IPS DF 4.7 (cell line): ENCODE data around the gene DNALI1.

Experiments used
- DNase-seq: peaks from one replicate; pipeline ENCODE4 v3.0.0-alpha.2; 2013; ENCODE audit warnings: low spot score; ENCODE audit errors: extremely low read depth

The DNALI1 gene

DNA sequence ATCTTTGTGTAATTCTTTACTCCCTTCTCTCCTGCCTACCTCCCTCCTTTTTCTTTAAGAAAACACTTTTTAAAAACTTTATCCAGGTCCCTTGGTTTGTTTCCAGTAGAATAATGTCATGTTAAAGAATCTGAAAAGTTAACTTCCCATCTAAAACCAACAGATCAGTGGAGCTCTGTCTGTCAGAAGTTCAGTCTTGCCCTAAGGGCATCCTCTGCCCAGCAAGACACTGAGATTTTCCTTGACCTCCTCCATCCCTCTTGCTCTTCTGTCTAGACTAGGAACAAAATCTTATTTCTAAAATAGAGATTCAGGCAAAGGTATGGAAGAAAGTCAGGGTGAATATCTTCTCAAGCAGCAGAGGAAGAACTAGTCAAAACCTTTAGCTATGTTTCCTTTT is 44.7 kb downstream of the DNALI1 start:
- no peak for DNase-seq

DNA sequence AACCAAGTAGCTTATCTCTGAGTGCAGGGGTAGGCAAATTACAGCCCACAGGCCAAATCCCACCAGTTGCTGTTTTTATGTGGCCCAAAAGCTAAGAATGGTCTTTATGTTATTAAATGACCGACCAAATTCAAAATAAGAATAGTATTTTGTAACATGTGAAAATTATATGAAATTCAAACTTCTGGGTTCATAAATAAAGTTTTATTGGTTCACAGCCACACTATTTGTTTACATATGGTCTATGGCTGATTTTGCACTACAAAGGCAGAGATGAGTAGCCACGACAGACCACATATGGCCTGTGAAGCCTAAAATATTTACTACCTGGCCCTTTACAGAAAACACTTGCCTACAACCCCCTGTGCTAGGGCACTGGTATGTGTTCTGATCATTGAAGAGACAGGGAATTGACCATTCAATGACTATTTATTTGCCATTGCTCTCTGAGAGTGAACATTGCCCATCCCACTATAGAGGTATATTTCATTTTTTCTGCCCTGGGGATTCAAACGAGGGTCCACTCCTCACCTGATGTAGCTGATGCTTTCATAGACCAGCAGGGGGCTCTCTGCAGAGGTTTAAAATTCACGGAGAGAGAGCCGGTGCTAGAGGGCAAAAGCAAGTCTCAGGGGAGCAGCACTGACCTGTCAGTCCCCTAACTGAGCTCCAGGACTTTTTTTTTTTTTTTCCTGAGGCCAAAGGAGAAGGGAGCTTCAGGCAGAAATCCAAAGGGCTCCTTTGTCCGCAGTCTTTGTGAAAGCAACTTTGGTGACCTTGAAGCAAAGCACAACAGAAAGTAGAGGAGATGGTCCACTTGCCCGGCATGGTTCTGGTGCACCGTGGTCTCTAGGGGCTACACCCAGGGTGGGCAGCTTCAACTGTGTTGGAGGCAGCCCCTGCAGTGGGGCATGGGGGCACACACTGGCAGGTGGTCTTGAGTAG is 46.3 kb downstream of the DNALI1 start:
- no peak for DNase-seq

DNA sequence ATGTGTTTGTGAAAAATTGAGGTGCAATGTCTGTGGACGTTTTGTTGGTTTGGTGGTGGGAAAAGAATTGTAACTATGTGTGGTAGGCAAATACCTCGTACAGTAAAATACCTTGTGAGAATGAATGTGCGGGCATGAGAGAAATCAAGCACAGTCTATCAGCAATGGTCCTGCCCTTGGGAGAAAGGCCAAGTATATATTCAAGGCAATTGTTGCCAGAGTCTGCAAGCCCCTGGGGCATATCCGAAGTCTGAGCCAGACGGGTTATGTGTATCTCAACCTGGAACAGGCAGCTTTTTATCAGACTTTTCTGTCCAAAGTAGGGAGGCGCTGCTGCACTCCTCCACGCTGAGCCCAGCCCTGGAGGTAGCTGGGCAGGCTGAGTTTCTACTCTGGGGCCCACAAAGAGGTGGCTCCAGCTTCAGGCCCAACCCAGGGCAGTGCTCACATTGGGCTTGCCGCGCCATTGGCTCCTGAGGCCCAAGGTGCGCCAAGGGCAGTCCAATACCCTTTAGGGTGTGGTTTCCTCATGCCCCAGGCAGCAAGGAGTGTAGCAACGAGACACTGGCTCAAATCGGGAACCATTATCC is 48.4 kb downstream of the DNALI1 start:
- DNase-seq = no peak

DNA sequence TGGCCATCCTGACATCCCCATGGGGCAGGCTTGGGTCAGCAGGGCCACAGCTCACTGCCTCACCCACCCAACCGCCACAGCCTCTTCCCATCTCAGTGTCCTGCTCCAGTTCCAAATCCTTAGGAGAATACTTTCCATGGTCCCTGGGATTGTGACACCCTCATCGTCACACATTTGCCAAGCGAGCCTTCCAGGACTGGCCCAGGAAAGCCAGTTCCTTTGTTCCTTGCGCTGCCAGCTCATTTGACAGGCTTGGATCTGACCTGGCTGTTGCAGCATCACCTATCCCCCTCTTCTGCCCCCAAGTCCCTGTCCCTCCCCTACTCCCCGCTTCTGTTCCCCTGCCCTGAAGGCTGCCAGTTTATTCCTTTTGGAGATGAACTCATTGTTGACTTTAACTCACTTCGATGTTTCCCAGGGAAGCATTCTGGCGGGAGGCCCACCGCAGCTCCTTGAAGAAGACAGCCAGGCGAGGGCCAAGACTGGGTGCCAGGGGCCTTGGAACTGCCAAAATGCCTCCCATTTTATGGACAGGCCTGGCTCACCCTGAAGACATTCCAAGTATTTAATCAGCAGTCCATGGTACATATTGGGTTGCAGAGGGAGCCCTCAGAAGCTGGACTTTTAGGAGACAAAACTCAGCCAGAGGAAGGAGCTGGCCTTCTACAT is 49.2 kb downstream of the DNALI1 start:
- DNase-seq = no peak

DNA sequence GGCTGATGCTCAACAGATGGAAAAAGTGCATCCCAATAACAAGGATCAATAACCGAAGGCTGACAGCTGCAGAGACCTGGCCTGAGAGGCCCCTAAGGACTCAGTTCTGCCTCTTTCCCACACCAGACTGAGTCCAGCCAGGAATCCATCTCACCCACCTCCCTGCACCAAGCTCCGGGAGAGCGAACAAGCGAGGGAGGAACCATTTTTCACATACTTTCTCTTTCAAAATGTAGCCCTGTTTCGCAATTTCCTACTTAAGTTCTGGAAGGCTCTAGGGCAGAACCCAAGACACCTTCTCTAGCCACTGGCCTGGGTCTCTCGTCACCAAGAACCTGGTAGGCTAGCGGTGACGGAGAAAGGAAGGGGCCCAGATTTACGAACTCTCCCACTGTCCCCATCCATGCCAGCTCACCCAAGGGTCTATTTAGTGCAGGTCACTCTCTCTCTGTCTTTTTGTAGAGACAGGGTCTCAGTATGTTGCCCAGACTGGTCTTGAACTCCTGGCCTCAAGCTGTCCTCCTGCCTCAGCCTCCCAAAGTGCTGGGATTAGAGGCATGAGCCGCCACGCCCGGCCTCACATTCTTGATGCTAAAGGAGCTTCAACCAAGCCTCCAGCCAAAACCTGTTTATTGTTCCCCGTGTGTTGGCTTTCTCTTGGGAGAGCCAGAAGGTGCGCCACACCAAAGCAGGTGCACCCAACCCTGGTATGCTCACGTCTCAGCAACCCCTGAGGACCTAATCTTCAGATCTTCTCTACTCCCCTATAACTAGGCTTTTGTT is 49.9 kb downstream of the DNALI1 start:
- DNase-seq = no peak

DNA sequence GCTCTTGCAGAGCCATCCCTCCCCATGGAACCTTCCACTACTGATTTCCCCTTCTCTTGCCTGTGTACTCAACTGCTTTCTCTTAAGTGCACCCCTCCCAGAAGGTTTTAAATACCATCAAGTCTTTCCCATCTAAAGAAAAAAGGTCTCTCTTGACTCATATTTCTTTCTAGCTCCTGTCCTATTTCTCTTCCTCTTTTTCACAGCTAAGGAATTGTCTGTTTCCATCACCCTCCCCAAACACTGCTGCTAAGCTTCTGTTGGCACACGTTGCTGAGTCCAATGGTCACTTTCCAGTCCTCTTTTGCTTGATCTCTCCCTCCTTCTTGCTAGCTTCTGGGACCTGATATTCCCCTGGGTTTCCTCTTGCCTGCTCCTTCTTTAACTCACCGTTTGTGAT is 52.3 kb downstream of the DNALI1 start:
- DNase-seq = no peak

DNA sequence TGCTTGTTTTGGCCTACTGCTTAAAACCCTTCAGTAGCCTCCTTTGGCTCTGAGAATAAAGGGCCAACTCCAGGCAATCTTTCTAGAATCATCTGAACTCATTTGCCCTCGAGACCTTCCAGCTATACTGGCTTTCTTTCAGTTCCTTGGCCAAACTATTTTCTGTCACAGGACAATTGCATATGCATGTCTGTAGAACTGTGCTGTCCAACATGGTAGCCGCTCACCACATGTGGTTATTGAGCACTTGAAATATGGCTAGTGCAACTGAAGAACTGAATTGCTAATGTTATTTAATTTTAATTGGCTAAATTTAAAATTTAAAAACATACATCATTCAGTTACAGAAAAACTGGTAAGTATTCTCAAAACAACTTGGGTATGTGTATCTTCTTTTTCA is 53.3 kb downstream of the DNALI1 start:
- DNase-seq = no peak

DNA sequence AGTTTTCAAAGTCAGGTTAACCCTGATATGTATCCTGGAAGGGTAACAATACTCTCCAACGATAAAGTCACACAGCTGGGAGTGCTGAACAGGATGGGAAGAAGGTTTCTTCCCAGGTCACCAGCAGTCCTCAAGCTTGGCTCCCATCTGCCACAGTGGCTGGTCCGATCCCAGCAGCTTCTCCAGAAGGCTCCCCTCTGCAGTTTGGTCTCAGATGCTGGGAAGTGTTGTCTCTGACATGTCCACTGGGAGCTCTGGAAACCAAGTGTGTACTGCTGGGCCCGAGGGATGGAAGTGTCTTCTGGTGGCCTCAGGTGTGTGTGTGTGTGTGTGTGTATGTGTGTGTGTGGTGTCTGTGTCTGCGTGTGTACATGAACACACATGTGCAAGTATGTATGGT is 55.4 kb downstream of the DNALI1 start:
- no peak for DNase-seq

DNA sequence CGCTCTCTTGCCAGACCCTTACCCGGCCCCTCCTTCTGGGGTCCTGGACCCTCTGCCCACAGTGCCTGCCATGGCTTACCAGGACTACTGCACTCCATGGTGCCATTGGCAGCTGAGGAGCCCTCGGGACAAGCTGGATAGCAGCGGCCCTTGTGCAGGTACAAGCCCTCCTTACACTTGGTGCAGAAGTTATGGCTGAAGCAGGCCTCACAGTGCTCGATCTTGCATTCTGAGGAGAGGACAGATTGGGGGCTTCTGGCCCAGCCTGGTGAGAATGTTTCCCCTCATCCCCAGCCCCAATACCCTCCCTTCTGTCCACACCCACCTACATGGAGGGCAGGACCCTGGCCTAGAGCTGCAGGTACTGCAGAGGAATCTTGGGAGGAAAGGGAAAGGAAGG is 57.4 kb downstream of the DNALI1 start:
- DNase-seq = no peak

DNA sequence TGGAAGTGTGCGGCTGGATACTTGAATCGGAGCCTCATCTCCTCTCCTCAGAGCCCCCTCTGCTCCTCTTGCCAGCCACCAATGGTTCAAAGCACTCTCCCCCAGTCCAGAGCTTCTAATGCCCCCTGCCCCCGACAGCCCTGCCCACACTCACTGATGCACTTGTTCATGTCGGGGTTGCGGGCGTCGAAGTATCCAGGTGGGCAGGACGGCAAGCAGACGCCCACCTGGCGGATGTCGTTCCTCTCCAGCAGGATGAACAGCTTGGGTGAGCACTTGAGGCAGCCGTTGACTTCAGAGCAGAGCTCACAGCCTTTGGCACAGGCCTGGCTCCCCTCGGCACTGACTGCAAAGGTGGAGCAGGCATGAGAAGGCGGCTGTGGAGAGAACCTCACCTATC is 59.6 kb downstream of the DNALI1 start:
- no peak for DNase-seq
